ENCODE measurements around the gene SLC66A1. TPM values are rescaled to one million over a fixed set of nuclear protein-coding genes. Genes with fewer than 3 reads are reported as not detected.
A peak's percentile ranks its signal among the peaks of the same experiment; 100 is the strongest.

Gene SLC66A1
- total RNA-seq, 1 experiment from 2014 or later: 22.5 TPM

- Histone ChIP-seq H3K4me2 (ENCODE audit: insufficient read depth, insufficient read length, low read length) (no peak overlapping the region), H3K23me2 (ENCODE audit: insufficient read length, low read depth, low read length, poor library complexity, severe bottlenecking) (no peaks in the 10 kb centered on the region), H3K79me1 (ENCODE audit: insufficient read depth, low read depth, low read length, poor library complexity, severe bottlenecking) (peaks cover 4% of the 10 kb centered on the region), H3K9ac (ENCODE audit: extremely low read depth, insufficient read length, low read length) (no peak overlapping the region), H2AFZ (ENCODE audit: low read length) (no peak overlapping the region), H2BK12ac (ENCODE audit: insufficient read length, low read depth, low read length) (no peak overlapping the region), H3K18ac (ENCODE audit: insufficient read length, low read depth, low read length) (no peak overlapping the region), H2BK20ac (ENCODE audit: low read depth, low read length, poor library complexity, severe bottlenecking) (no peak overlapping the region), H3K4ac (ENCODE audit: low read depth, low read length) (no peak overlapping the region), H3K23ac (ENCODE audit: insufficient read length, low read depth, low read length) (no peak overlapping the region), H2BK120ac (ENCODE audit: low read depth, low read length, poor library complexity, severe bottlenecking) (no peak overlapping the region), H4K91ac (ENCODE audit: insufficient read length, low read depth, low read length) (no peak overlapping the region), H3K27ac (ENCODE audit: insufficient read length, low read depth, low read length) (no peak overlapping the region), H4K20me1 (ENCODE audit: control insufficient read depth, insufficient read depth, insufficient read length) (no peaks in the 10 kb centered on the region), H3K9me3 (ENCODE audit: control insufficient read depth, low read depth, low read length) (no peaks in the 10 kb centered on the region), H3K56ac (ENCODE audit: insufficient read length, low read depth, low read length) (no peak overlapping the region), H3K4me1 (ENCODE audit: insufficient read depth, low read length) (no peaks in the 10 kb centered on the region), H4K8ac (replicated peaks; ENCODE audit: insufficient read length, low read depth, low read length) (no peak overlapping the region), H3T11ph (ENCODE audit: low read length) (no peak overlapping the region), H2AK5ac (ENCODE audit: insufficient read length, low read length) (no peak overlapping the region), H3K27me3 (ENCODE audit: insufficient read depth, low read length) (no peaks in the 10 kb centered on the region), H2BK15ac (ENCODE audit: low read depth, low read length) (no peak overlapping the region), H3K14ac (ENCODE audit: insufficient read depth, low read length) (no peak overlapping the region), H3K79me2 (ENCODE audit: insufficient read depth, low read length) (peaks cover 5% of the 10 kb centered on the region; the same call in 1 of the 2 replicates), H4K5ac (ENCODE audit: insufficient read length, low read depth, low read length) (no peak overlapping the region), H2BK5ac (ENCODE audit: insufficient read length, low read length) (no peak overlapping the region)
- no CpG with 5 or more reads among the region's 10 CpGs for WGBS (ENCODE audit: extremely low coverage, insufficient read length, low lambda C conversion rate)
- peaks cover 1% of the 10 kb centered on the region; the same call in 1 of the 2 replicates for H3K27me3 Mint-ChIP-seq (ENCODE audit: low read depth)
- TF ChIP-seq CTCF (conservative IDR thresholded peaks at IDR 0.05): no peak
- H3K4me1 Mint-ChIP-seq: peaks cover 19 to 21% of the 10 kb centered on the region in 2 experiments
- peaks cover 2 to 10% (median 7%) of the 10 kb centered on the region in 3 experiments; a peak in 6 of 7 replicates for H3K36me3 Mint-ChIP-seq (ENCODE audit: insufficient read depth in 1 of 3, low read depth in 3 of 3)
- no peak for DNase-seq
- peak overlapping the region in 2 of 3 experiments; percentile 44 to 54; a peak in 2 of 7 replicates for H3K27ac Mint-ChIP-seq
- no peak overlapping the region for H3K4me3 Mint-ChIP-seq
- H3K9me3 Mint-ChIP-seq: no peaks in the 10 kb centered on the region
Observed at GRCh38 chr1:19365721-19366120, 53.6 kb downstream of the SLC66A1 start.
